Left renal pelvis (tissue), 4 donors: ENCODE data around the gene ANO6. TPM values are rescaled to one million over a fixed set of nuclear protein-coding genes. Genes with fewer than 3 reads are reported as not detected.

Experiments used
- polyA plus RNA-seq, 4 donors: library from polyadenylated mRNA; unstranded; fragments of 120-200 nt; gene quantifications; one replicate each; pipeline ENCODE4 v1.2.1, GENCODE V29; 2013; ENCODE audit not compliant: insufficient read length in 4 of 4

The ANO6 gene
- polyA plus RNA-seq, 4 donors = 62.2 to 88.2 (median 79.6) TPM

Other genes starting within 250 kb of the ANO6 start
- gene DBX2, start 165.0 kb upstream of the ANO6 start, polyA plus RNA-seq = under 1 TPM in 3 of 4 donors, not detected in 1; 0.11 to 0.24 (median 0.12) TPM